DMS53 treated with DMSO at 0.1 percent for 48 hours (cell line): ENCODE data around the gene SHB.
"Not testable (repeated sequence)": the region's sequence is repeated elsewhere in the genome, so short reads cannot be mapped to it uniquely, and the experiment has no call there.

Experiments
- DNase-seq: peaks from one replicate; lab custom pipeline; 2025; ENCODE audit not compliant: unreplicated experiment; lab: John Stamatoyannopoulos, UW

SHB gene

DNA sequence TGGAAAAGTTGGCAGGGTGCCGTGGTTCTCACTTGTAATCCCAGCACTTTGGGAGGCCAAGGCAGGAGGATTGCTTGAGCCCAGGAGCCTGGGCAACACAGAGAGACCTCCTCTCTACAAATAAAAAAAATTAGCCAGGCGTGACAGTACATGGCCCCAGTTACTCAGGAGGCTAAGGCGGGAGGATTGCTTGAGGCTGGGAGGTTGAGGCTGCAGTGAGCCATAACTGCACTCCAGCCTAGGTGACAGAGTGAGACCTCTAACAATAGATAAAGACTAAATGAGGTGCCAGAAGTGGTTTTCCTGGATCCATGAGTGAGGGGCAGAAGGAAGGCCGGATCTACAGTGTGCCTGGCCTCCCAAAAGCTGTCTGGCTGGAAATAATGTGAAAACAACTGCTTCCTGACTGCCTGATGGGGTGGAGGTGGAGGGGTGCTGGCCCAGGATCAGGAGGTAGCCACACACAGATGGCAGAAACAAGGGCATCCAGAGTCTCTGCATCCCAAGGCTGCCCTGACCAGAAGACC is 4.1 kb downstream of the SHB start:
- no peak for DNase-seq

DNA sequence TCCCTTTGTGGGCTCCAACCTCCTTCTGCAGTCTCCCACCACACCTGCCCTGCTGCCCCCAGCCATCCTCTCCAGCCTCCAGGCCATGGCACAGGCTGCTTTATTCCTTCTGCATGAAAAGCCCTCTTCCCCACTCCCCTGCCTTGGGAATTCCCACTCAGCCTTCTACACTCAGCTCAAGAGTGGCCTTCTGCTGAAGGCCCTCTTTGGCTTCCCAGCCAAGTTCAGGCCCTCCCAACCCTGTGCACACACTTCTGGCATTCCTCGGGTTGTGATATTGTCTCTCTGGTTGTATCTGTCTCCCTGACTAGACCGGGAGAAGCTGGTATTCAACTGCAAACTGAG is 5.7 kb downstream of the SHB start:
- DNase-seq: no peak

DNA sequence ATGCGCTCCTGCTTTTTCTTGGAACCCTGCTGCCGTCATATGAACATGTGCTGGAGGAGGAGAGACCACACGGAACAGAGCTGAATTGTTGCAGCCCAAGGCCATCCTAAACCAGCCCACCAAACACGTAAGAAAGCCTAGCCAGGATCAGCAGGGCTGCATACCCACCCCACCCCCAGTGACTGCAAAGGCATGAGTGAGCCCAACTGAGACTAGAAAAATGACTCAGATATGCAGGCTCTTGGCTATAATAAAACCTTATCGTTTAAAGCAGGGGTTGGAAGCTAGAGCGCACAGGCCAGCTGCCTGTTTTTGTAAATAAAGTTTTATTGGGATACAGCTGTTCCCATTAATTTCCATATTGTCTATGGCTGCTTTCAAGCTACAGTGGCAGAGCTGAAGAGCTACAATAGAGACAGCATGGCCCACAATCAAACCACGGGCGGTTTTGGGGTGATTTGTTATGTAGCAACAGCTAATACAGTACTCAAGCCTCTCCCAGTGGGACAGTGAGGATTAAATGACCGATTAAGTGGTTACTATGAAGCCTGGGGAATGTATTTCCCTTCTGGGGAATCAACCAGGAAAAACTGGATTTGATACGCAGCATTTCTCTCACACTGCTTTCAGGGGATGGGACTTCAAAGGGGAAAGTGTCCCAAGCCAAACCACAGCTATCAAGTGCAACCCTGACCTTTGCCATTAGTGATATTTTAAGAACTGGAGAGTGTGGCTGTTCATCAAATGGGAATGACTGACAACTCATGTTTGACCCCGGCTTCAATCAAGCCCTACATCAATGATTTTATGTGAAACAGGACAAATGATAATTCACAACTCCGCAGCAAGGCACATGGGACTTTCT is 6.3 kb downstream of the SHB start:
- DNase-seq: no peak

DNA sequence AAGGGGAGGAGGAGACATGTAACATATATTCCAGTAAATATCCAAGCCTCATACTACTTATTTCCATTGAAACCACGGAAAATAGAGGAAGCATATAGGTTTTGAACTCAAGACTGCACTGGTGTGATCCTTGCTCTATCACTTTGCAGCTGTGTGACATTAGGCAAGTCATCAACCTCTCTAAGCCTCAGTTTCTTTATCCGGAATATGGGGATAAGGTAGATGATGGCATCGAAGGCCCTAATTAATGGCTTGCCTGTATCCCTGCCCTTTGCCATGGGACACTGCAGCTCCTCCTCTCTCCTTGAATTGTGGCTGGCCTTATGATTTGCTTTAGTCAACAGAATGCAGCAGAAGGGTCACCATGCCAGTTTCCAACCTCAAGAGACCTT is 6.9 kb downstream of the SHB start:
- DNase-seq: no peak

DNA sequence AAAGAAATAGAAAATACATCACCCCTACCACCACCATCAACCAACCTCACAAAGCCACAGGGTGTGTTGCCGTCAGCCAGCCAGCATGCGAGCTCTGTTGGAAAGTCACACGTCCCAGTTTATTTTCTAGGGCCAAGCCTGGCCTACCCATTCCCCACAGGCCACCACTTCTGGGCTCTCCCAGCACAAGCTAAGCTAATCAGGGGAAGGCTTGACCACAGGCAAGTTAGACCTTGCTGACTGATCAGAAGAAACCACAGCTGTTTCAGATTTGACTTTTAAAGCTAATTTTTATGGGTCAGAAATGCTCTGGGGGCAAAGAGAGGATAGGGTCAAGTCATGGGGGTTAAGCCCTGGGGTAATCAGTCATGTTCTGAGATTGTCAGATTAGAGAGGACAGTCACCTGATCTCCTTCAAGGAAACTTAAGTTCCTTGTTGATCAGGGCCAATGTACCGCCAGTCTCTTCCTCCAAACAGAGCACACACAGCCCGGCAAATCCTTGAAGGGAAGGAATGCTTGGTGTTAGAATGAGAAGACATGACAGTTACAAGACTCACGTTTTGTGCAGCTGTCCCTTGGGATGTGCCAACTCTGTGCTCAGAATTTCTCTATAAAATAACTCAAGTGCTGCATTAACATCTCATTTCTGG is 7.6 kb downstream of the SHB start:
- no peak for DNase-seq

DNA sequence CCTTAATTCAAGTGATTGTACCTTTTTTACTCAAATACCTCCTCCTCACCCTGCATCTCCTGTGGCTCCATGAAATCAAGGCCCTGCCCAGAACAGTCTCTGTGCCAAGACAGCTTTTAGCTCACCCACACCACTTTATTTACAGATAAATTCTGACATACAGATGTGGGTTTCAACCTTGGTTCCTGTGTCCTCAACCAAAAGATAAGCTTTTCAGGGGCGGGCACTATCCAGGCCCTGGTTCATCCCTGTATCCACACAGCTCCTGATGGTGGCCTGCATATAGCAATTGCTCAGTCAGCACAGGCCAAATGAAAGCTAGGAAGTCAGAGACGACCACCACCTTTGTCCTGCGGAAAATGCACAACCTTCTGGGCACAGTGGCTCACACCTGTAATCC is 8.3 kb downstream of the SHB start:
- no peak for DNase-seq

DNA sequence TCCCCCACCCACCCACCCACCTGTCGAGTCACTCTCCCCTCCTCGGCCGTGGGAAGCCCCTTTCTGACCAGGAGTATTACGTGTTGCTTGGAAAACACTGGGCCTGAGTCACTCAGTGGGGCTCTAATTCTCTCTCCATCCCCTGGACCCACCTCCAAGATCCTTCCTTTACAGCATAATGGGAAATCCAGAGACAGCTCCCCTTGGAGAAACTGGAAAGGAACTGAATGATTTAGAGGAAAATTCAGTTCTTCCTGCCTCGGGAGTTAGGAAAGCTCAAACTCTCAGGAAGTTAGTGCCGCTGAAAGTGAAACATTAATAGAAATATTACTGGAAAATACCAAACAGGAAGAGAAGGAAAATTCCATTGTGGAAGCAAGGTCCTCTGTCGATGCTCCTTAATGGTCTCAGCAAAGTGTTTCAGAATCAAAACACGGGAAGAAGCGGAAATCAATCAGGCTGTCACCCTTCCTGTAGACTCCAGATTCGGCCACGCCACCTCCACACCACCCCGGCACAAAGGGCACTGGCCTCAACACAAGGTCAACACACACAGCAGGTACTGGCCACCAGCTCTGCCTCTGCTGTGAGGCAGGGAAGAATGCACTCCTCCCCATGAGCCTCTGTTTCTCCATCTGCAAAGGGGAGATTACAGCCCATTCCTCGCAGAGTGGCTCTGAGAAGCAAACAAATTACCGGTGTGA is 9.6 kb downstream of the SHB start:
- no peak for DNase-seq

DNA sequence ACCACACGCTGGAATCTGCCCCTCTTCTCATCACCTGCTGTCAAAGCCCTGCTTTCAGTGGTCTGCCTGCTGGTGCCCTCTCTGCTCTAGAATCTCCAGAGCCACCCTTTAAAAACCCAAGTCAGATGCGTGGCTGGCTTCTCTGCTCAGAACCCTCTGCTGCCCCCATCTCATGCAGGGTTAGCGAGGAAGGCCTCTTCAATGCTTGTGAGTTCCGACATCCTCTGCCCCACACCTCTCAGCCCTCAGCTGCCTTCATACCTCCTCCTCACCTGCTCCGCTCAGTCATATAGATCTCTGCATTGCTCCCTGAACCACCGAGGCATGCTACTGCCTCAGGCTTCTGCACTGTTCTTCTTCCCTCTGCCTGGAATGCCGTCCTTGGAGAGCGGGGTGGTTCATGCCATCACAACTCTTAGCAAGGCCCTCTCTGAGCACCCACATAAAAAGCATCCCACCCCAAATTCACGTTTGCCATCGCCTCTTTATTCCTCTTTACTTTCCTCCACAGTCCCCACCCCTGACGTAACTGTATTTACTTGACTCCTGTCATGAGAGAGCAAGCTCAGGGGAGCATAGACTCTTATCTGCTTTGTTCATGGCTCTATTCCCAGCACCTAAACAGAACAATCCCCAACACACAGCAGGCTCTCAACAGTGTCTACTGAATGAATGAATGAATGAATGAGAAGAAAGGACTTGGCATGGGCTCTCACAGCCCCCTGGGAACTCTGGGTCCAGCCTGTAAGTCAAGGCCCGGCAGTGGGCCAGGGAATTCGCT is 10.4 kb downstream of the SHB start:
- DNase-seq: no peak

DNA sequence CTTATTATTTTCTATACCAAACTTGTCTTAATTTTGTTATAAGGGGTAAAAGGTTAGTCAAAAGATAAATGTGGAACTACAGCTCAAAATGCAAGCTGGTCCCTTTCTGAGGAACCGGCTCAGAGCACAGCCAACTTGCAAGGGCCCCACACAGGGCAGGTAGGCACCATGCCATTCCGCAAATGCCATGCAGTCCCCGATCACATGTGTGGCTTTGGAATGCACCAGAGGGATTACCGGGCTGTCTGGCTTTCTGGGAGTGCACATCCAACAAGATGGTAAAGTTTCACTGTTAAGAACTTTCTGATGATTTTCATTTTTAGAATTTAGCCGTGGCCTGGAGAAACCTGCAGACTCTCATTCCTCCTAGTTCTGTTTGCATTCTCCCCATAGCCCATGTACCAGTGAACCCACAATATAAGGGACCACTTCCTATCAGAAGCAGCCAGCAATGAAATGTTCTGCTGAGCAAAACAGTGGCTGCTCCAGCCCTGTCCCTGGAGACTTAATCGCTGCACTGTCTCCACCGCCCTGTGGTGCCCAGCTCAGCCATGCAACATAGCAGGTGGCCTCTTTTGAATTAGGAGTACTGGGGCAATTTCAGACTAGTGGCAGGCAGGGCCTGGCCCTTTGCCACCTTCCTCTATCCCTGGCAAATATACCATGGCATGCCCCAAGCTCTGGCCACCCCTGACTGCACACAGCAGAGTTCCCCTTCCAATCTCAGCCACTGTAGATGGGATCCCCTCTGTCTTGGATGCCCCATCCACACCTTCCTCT is 11.4 kb downstream of the SHB start:
- DNase-seq: no peak

DNA sequence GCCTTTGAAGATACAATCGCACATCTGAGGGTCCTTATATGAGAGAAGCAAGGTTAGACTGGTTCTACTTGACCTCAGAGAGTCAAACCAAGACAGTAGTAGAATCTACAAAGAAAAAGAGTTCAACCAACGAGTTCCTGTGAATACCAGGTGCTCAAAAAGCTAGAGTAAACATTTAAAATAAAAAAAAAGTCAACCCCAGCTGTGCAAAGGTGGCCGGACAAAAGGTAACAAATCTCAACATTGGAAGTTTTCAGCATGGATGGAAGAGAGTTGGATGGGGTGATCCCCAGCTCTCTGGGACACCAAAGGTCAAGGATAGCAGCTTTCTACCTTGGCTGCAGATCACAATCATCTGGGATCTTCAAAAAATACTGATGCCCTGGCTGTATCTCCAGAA is 14.4 kb downstream of the SHB start:
- DNase-seq: no peak

DNA sequence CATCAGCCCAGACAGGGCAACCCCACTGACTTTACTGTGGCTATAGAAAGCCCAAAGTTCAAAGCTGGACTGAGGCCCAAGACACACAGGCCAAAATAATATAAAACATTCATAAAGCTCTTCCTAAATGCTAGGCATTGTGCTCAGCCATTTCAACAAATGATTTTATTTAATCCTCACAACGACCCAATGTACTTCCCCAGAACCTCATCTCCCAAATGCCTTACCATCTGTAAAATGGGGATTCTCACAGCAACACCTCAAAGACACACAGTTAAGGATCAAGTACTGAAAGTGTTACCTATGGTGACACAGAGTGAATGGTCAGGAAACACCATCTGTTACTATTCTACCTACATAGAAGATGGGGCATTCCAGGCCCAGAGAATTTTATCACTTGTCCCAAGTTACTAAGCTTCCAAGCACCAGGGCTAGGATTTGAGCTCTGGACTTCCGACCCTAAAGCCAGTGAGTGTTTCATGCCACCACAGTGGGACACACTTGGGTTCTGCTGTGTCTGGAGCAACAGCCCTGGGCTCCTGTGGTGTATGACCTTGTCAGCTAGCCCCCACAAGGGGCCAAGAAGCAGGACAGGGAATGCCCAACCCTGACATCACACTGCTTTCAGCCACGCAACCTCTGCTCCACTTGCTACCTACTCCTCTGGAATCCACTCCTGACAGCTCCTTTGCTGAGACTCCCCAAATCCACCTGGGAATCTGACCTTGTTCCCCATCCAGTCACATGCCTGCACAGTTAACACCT is 15.1 kb downstream of the SHB start:
- DNase-seq: no peak

DNA sequence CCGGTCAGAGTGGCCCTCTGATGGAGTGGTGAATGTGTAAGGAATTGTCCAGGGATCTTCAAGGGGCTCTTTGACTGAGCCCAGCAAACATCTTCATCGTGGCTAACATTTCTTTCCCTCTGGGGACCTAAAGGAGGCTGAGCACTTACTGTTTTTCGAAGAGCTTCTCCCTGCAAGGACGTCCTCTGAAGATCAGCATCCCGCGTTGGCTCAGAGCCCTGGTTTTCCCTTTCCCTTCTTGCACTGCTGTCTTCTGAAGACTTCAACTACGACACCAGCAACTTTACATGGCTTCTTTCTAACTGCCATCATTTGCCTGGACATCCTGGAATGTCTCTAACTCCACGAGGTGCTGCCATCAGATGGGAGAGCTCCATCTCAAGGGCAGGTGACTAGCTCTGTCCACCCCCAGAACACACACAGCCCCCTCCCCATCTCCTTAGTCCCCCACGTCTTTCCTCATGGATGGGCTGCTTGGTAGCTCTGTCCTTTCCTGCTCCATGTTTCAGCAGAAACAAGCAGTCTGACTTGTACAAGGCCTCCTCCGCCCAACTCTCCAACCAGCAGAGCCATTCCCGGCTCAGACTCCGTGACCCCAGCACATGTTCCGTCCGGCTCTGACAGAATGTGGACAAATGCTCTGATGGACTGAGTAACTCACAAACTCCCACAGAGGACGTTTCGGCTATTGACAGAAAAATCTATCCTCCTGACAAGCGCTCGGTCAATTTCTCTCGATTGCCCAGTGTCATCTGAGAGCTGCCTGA is 17.1 kb downstream of the SHB start:
- DNase-seq: no peak

DNA sequence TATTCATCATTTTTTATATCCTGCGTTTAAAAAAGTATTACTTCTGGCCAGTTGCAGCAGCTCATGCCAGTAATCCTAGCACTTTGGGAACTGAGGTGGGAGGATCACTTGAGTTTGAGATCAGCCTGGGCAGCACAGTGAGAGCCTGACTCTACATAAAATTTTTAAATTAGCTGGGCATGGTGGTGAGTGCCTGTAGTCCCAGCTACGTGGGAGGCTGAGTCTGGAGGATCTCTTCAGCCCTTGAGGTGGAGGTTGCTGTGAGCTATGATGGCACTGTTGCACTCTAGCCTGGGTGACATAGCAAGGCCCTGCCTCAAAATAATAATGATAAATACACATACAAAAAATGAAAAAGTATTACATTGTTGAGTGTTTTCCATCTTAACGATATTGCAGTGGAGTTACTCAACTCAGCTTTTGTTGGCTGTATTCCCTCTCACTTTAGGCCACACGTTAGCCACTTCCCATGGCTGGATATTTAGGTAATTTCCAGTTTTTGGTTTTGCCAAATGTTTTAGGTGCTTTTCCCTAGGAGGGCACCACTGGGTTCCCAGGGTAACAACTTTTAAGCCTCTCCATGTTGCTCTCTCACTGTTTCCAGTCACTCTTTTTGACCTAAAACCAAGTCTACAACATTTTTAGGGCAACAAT is 20.6 kb downstream of the SHB start:
- no peak for DNase-seq

DNA sequence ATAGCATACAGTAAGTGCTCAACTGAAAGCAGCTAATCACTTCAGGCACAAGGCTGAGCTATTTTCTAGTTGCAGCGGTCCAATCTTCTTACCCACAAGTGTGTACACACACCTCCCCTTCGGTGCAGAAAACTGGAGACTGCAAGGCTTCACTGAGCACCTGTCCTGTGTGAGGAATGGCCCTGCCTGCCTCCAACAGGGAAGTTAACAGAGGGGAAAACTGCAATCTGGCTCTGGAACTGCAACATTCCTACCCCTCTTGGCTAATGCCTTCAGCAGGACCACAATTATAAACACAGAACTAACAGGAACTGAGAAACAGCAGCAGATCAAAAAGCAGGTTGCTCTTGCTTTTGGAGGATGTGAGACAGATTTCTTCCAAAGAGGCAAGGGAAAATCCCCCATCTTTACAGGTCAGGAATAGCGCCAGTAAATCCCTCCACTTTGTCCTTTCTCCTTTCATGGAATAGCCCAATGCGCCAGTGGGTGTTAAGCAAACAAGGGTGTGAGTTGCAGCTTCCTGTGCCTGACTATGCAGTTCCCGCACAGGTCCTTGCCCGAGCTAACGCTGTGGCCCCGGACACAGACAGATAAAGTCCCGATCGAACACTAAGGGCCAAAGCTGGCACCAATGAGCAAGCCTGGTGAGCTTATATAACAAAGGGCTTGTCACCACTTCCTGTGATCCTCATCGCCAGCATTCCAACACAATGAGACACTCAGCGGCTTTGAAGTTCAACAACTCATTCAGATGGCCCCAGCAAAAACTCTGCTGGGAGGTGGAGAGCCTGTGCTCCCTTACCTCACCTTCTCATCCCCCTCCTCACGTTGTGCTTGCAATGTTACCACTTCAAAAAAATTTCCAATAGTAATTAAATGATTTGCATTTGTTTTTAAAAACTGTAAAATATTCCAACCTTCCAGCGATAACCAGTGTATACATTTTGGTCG is 21.5 kb downstream of the SHB start:
- peak; percentile 71 for DNase-seq

DNA sequence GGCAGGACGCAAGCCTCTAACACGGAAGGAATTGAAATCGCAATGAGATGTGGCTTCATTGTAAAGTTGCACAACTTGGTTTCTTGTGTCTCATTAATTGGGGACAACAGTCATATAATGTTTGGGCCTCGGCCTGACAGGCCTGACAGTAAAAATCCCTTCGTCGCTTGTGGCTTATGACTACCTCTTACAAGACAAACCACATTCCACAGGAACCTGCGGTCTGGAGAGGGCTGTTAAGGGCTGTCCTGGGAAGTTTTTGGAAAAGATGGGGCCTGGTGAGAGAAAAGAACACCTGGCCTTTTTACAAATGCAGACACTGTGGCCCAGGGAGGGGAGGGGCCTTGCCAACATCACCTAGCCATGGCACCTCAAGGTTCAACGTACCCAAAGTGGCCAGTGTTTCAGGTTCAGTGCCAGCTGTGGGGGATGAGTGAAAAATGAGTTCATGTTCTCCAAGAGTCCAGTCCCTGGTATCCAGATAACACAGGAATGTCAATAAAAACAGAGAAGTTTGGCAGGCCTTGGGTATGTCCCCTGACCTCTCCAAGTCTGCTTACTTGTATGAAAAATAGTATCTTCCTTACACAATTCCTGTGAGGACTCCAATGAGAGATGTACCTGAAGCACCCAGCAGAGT is 22.2 kb downstream of the SHB start:
- DNase-seq: no peak

DNA sequence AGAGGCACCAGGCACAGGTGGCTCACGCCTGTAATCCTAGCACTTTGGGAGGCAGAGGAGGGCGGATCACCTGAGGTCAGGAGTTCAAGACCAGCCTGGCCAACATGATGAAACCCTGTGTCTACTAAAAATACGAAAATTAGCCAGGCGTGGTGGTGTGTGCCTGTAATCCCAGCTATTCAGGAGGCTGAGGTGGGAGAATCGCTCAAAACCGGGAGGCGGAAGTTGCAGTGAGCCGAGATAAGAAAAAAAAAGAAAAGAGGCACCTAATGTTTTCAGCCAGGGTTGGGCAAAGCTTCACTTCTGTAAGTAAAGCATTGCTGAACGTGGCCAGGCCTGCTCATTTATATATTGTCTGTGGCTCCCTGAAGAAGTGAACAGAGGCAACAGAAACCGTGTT is 23.1 kb downstream of the SHB start:
- DNase-seq: not testable (repeated sequence)

DNA sequence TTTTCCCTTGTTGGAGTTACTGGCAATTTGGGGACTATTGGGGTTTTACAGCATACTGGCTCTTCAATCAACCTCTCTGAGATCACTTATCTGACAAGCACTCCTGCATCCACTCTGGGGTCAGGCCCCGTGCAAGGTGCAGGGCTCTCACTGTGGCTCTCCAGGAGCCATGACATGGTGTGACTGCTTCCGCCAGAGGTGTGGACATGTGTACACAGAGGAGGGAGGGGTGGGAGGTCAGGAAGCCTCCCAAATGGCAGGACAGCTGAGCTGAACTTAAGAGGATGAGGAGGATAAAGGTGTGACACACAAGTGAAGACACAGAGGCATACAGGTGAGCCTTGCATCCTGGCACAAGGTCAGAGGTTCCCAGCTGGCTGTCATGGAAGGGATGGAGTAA is 24.3 kb downstream of the SHB start:
- DNase-seq: no peak
